ENCODE measurements around the gene MAP9. TPM values are rescaled to one million over a fixed set of nuclear protein-coding genes. Genes with fewer than 3 reads are reported as not detected.

Gene MAP9
- total RNA-seq, 1 donor from 2014 or later, result 21.0 TPM

GRCh38 chr4:155388162-155388561 is 11.4 kb upstream of the MAP9 start:
- DNase-seq (ENCODE audit: low read depth) (no peak), FAIRE-seq (no peak)
- Histone ChIP-seq H3K36me3 (ENCODE audit: insufficient read depth, low read length) (no peaks in the 10 kb centered on the region), H3K4me1 (ENCODE audit: insufficient read depth, low read length) (peaks cover 5% of the 10 kb centered on the region), H2AFZ (ENCODE audit: low read depth, low read length) (no peak overlapping the region), H3K79me2 (ENCODE audit: insufficient read depth, low read length) (no peaks in the 10 kb centered on the region), H3K9me3 (ENCODE audit: insufficient read depth, low read depth, low read length) (no peaks in the 10 kb centered on the region), H3K4me3 (ENCODE audit: insufficient read depth, low read depth, low read length) (no peak overlapping the region), H4K20me1 (ENCODE audit: insufficient read depth, low read length) (no peaks in the 10 kb centered on the region), H3K27ac (ENCODE audit: low read depth, low read length) (no peak overlapping the region), H3K27me3 (ENCODE audit: insufficient read depth, low read length) (no peaks in the 10 kb centered on the region), H3K4me2 (ENCODE audit: low read length) (no peak overlapping the region), H3K9ac (ENCODE audit: low read length) (no peak overlapping the region)
- Mint-ChIP-seq H3K4me3 (ENCODE audit: unreplicated experiment) (no peak overlapping the region), H3K4me1 (ENCODE audit: low read depth, unreplicated experiment) (peaks cover 7% of the 10 kb centered on the region), H3K36me3 (ENCODE audit: low read depth, unreplicated experiment) (no peaks in the 10 kb centered on the region), H3K27me3 (ENCODE audit: low read depth, unreplicated experiment) (peaks cover 6% of the 10 kb centered on the region), H3K27ac (ENCODE audit: unreplicated experiment) (no peak overlapping the region), H3K9me3 (ENCODE audit: unreplicated experiment) (no peaks in the 10 kb centered on the region)
- TF ChIP-seq CTCF (IDR thresholded peaks at IDR 0.05; ENCODE audit: insufficient read depth, low read depth, low read length), result no peak
- TF ChIP-seq EZH2 (IDR thresholded peaks at IDR 0.05; ENCODE audit: insufficient read depth, low read length), result no peak

- no peaks in the 10 kb centered on the region for H3K36me3 ChIP-seq (ENCODE audit: insufficient read depth, low read length)
- H3K9me3 ChIP-seq (ENCODE audit: insufficient read depth, low read depth, low read length), result no peaks in the 10 kb centered on the region
- no peaks in the 10 kb centered on the region for H3K79me2 ChIP-seq (ENCODE audit: insufficient read depth, low read length)
- Mint-ChIP-seq H3K9me3 (ENCODE audit: unreplicated experiment) (no peaks in the 10 kb centered on the region), H3K27ac (ENCODE audit: unreplicated experiment) (no peak overlapping the region), H3K36me3 (ENCODE audit: low read depth, unreplicated experiment) (no peaks in the 10 kb centered on the region), H3K27me3 (ENCODE audit: low read depth, unreplicated experiment) (peaks cover 15% of the 10 kb centered on the region), H3K4me3 (ENCODE audit: unreplicated experiment) (no peak overlapping the region), H3K4me1 (ENCODE audit: low read depth, unreplicated experiment) (no peaks in the 10 kb centered on the region)
- no peaks in the 10 kb centered on the region for H3K4me1 ChIP-seq (ENCODE audit: insufficient read depth, low read length)
- H2AFZ ChIP-seq (ENCODE audit: low read depth, low read length), result no peak overlapping the region
- H3K4me2 ChIP-seq (ENCODE audit: low read length), result no peak overlapping the region
- H3K9ac ChIP-seq (ENCODE audit: low read length), result no peak overlapping the region
- no peak overlapping the region for H3K27ac ChIP-seq (ENCODE audit: low read depth, low read length)
- H3K27me3 ChIP-seq (ENCODE audit: insufficient read depth, low read length), result no peaks in the 10 kb centered on the region
- no peak for FAIRE-seq
- H4K20me1 ChIP-seq (ENCODE audit: insufficient read depth, low read length), result no peaks in the 10 kb centered on the region
- DNase-seq (ENCODE audit: low read depth), result no peak
- TF ChIP-seq EZH2 (IDR thresholded peaks at IDR 0.05; ENCODE audit: insufficient read depth, low read length), result no peak
- TF ChIP-seq CTCF (IDR thresholded peaks at IDR 0.05; ENCODE audit: insufficient read depth, low read depth, low read length), result no peak
- H3K4me3 ChIP-seq (ENCODE audit: insufficient read depth, low read depth, low read length), result no peak overlapping the region
Measured at GRCh38 chr4:155383541-155383940, 6.8 kb upstream of the MAP9 start.

DNA sequence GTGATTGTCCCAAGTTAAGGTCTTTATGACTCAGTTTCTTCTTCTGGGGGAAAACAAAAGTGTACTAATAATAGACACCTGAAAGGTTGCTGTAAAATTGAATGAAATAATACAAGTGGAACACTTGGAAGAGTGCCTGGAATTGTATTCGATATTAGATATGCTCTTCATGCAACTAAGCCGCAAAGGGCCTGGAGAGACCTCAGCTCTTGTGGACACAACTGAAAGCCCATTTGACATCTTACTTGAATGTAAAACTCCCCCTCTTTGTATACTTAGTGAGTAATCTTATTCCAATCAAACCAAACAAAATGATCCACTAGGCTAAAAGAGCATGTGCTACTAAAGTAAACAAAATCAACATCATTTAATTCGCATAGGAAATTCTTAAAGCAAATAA is 511 bp upstream of the MAP9 start:
- H2AFZ ChIP-seq (ENCODE audit: low read depth, low read length), result peak overlapping the region; percentile 96
- DNase-seq (ENCODE audit: low read depth) (peak; percentile 15), FAIRE-seq (no peak)
- H3K36me3 Mint-ChIP-seq (ENCODE audit: low read depth, unreplicated experiment), result no peaks in the 10 kb centered on the region
- peak overlapping the region; percentile 92 for H3K4me3 Mint-ChIP-seq (ENCODE audit: unreplicated experiment)
- peaks cover 5% of the 10 kb centered on the region for H3K4me1 ChIP-seq (ENCODE audit: insufficient read depth, low read length)
- no peaks in the 10 kb centered on the region for H4K20me1 ChIP-seq (ENCODE audit: insufficient read depth, low read length)
- H3K27me3 Mint-ChIP-seq (ENCODE audit: low read depth, unreplicated experiment), result peaks cover 9% of the 10 kb centered on the region
- H3K27ac ChIP-seq (ENCODE audit: low read depth, low read length), result peak overlapping the region; percentile 69
- peak overlapping the region; percentile 87 for H3K4me2 ChIP-seq (ENCODE audit: low read length)
- H3K9me3 Mint-ChIP-seq (ENCODE audit: unreplicated experiment), result no peaks in the 10 kb centered on the region
- no peak for TF ChIP-seq EZH2 (IDR thresholded peaks at IDR 0.05; ENCODE audit: insufficient read depth, low read length)
- TF ChIP-seq CTCF (IDR thresholded peaks at IDR 0.05; ENCODE audit: insufficient read depth, low read depth, low read length), result no peak
- H3K4me3 ChIP-seq (ENCODE audit: insufficient read depth, low read depth, low read length), result peak overlapping the region; percentile 90
- no peak overlapping the region for H3K27ac Mint-ChIP-seq (ENCODE audit: unreplicated experiment)
- no peaks in the 10 kb centered on the region for H3K4me1 Mint-ChIP-seq (ENCODE audit: low read depth, unreplicated experiment)
- peak overlapping the region; percentile 85 for H3K9ac ChIP-seq (ENCODE audit: low read length)
- no peaks in the 10 kb centered on the region for H3K27me3 ChIP-seq (ENCODE audit: insufficient read depth, low read length)
- H3K79me2 ChIP-seq (ENCODE audit: insufficient read depth, low read length), result peaks cover 11% of the 10 kb centered on the region
- no peaks in the 10 kb centered on the region for H3K9me3 ChIP-seq (ENCODE audit: insufficient read depth, low read depth, low read length)
- H3K36me3 ChIP-seq (ENCODE audit: insufficient read depth, low read length), result no peaks in the 10 kb centered on the region

All from astrocyte (in vitro differentiated cells and primary cell).